ENCODE data around the gene GPX2. TPM values are rescaled to one million over a fixed set of nuclear protein-coding genes. Genes with fewer than 3 reads are reported as not detected.
A peak's percentile ranks its signal among the peaks of the same experiment; 100 is the strongest.

GPX2 gene
- total RNA-seq, 1 experiment from 2014 or later, result 0.15 TPM

GRCh38 chr14:64891839-64892375 lies 50.6 kb downstream of the GPX2 start:
- DNase-seq (ENCODE audit: low read depth, low spot score), result no peak
- Histone ChIP-seq H3K4me3 (ENCODE audit: low read depth in 2 of 2, low read length in 2 of 2) (no peak overlapping the region), H3K27ac (ENCODE audit: low read length) (no peak overlapping the region), H3K9me3 (ENCODE audit: control insufficient read depth, insufficient read depth, low read depth, low read length) (no peaks in the 10 kb centered on the region), H3K36me3 (ENCODE audit: control insufficient read depth, insufficient read depth, low read length) (no peaks in the 10 kb centered on the region), H3K27me3 (ENCODE audit: control insufficient read depth, insufficient read depth, low read length) (peaks cover 9% of the 10 kb centered on the region), H3K4me1 (ENCODE audit: control insufficient read depth, insufficient read depth, low read length) (no peaks in the 10 kb centered on the region)
- TF ChIP-seq, protein P1, sequence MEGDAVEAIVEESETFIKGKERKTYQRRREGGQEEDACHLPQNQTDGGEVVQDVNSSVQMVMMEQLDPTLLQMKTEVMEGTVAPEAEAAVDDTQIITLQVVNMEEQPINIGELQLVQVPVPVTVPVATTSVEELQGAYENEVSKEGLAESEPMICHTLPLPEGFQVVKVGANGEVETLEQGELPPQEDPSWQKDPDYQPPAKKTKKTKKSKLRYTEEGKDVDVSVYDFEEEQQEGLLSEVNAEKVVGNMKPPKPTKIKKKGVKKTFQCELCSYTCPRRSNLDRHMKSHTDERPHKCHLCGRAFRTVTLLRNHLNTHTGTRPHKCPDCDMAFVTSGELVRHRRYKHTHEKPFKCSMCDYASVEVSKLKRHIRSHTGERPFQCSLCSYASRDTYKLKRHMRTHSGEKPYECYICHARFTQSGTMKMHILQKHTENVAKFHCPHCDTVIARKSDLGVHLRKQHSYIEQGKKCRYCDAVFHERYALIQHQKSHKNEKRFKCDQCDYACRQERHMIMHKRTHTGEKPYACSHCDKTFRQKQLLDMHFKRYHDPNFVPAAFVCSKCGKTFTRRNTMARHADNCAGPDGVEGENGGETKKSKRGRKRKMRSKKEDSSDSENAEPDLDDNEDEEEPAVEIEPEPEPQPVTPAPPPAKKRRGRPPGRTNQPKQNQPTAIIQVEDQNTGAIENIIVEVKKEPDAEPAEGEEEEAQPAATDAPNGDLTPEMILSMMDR (IDR thresholded peaks at IDR 0.05), result peak; percentile 40; the same call in 1 of the 2 replicates
- TF ChIP-seq POLR2AphosphoS5 (IDR thresholded peaks at IDR 0.05; ENCODE audit: low read depth, low read length), result no peak
- intact Hi-C loops (cut with micrococcal nuclease; ENCODE audit: unreplicated experiment) (loop anchor here (5.0 kb wide), 2 partner anchors 70 to 220 kb away; no protein-coding TSS in a partner anchor), in situ Hi-C loops (cut with HindIII; ENCODE audit: low pct_unique_long_range_greater_than_20kb, low sequenced_read_pairs) (no loop called here)
- CTCF ChIA-PET, result interaction anchor here (0.8 to 3.2 kb wide), 5 partner anchors 14 to 93 kb away, joined by 3 to 37 read pairs (median 3); no protein-coding TSS in a partner anchor
- POLR2A ChIA-PET, result interaction anchor here (0.7 kb wide), 1 partner anchor 10 kb away, joined by 3 read pairs; no protein-coding TSS in a partner anchor
- ATAC-seq, result peak; percentile 93
- BruUV-seq (replicated peaks), result no TSS peak

DNA sequence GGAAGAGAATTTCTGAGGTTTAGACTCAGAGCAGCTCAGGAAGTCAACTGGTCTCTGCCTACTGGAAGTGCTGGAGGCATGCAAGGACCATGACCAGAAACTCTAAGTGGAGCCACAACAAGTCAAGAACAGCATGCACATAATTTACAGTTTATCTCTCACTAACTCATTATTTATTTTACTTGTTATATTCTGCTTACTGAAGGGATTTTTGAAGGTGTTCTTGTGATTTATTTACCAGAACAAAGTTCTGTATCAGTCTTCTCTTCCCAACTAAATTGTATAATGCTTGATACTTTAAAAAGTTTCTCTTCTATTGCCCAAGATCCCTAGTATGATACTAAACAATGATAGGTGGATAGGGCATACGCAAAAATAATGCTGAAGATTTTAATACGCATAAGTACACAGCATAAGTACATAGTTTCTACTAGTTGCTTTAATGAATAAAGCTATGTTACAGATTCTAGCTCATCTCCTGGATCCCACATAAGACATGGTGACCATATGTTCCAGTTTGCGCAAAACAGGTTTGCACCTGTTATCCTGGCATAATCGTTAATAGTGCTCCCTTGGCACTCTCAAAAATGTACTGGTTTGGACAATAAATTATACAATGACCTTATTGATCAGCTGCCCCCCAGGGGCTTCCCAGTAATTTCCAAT lies 51.2 kb downstream of the GPX2 start:
- Histone ChIP-seq H3K4me1 (ENCODE audit: control insufficient read depth, insufficient read depth, low read length) (no peaks in the 10 kb centered on the region), H3K36me3 (ENCODE audit: control insufficient read depth, insufficient read depth, low read length) (no peaks in the 10 kb centered on the region), H3K27me3 (ENCODE audit: control insufficient read depth, insufficient read depth, low read length) (peaks cover 11% of the 10 kb centered on the region), H3K4me3 (ENCODE audit: low read depth in 2 of 2, low read length in 2 of 2) (no peak overlapping the region), H3K27ac (ENCODE audit: low read length) (no peak overlapping the region), H3K9me3 (ENCODE audit: control insufficient read depth, insufficient read depth, low read depth, low read length) (no peaks in the 10 kb centered on the region)
- CTCF ChIA-PET, result interaction anchor here (0.8 to 3.2 kb wide), 5 partner anchors 14 to 92 kb away, joined by 3 to 37 read pairs (median 3); no protein-coding TSS in a partner anchor
- BruUV-seq (replicated peaks), result no TSS peak
- no peak for ATAC-seq
- POLR2A ChIA-PET, result interaction anchor here (0.7 kb wide), 1 partner anchor 10 kb away, joined by 3 read pairs; no protein-coding TSS in a partner anchor
- TF ChIP-seq REST (IDR thresholded peaks at IDR 0.05; ENCODE audit: insufficient read depth in 1 of 2, low read depth in 2 of 2, low read length in 1 of 2), result no peak
- TF ChIP-seq TCF7L2 (IDR thresholded peaks at IDR 0.05; ENCODE audit: low read depth, low read length), result no peak
- TF ChIP-seq, protein P1 (IDR thresholded peaks at IDR 0.05), result no peak
- TF ChIP-seq SIN3A (IDR thresholded peaks at IDR 0.05; ENCODE audit: borderline replicate concordance, insufficient read depth, low read depth, low read length), result no peak
- intact Hi-C loops (cut with micrococcal nuclease; ENCODE audit: unreplicated experiment), result loop anchor here (5.0 kb wide), 2 partner anchors 69 to 219 kb away; no protein-coding TSS in a partner anchor
- in situ Hi-C loops (cut with HindIII; ENCODE audit: low pct_unique_long_range_greater_than_20kb, low sequenced_read_pairs), result no loop called here
- DNase-seq (ENCODE audit: low read depth, low spot score), result no peak

Data from Panc1 (cell line).